Neural progenitor cell (in vitro differentiated cells): ENCODE data around the gene ITPR3. TPM values are rescaled to one million over a fixed set of nuclear protein-coding genes. Genes with fewer than 3 reads are reported as not detected.

Experiments
- DNase-seq: peaks from one replicate; pipeline ENCODE4 v3.0.0-alpha.2; 2016; ENCODE audit warnings: low spot score
- H2AFZ ChIP-seq: fragments of 200-600 bp; sonication (generic); replicated peaks from 2 replicates; pipeline ENCODE4 v1.6.1; 2016; ENCODE audit warnings: antibody characterized with exemption
- H3F3A ChIP-seq: fragments of 200-600 bp; sonication (generic); 2 replicates; pipeline ENCODE4 v1.6.1; 2016; ENCODE audit warnings: antibody characterized with exemption, low read depth
- H3K27ac ChIP-seq: fragments of 200-600 bp; sonication (generic); 2 replicates; pipeline ENCODE4 v1.5.1; 2016; ENCODE audit warnings: mild to moderate bottlenecking
- H3K27me3 ChIP-seq: fragments of 200-600 bp; sonication (generic); 2 replicates; pipeline ENCODE4 v1.6.1; 2016; ENCODE audit warnings: mild to moderate bottlenecking, moderate library complexity
- H3K36me3 ChIP-seq: fragments of 200-600 bp; sonication (generic); 2 replicates; pipeline ENCODE4 v1.5.1; 2016
- H3K4me1 ChIP-seq: fragments of 200-600 bp; sonication (generic); 2 replicates; pipeline ENCODE4 v1.6.1; 2016; ENCODE audit warnings: mixed run types
- H3K4me2 ChIP-seq: fragments of 200-600 bp; sonication (generic); 2 replicates; pipeline ENCODE4 v1.6.1; 2016
- H3K4me3 ChIP-seq: fragments of 200-600 bp; sonication (generic); 2 replicates; pipeline ENCODE4 v1.5.1; 2016
- H3K79me2 ChIP-seq: fragments of 200-600 bp; sonication (generic); 2 replicates; pipeline ENCODE4 v1.6.1; 2016; ENCODE audit warnings: low read depth
- H3K9ac ChIP-seq: fragments of 200-600 bp; sonication (generic); 2 replicates; pipeline ENCODE4 v1.6.1; 2016
- H3K9me3 ChIP-seq: fragments of 200-600 bp; sonication (generic); 2 replicates; pipeline ENCODE4 v1.5.1; 2016; ENCODE audit warnings: low read depth
- H4K20me1 ChIP-seq: fragments of 200-600 bp; sonication (generic); 2 replicates; pipeline ENCODE4 v1.6.1; 2016; ENCODE audit warnings: low read depth
- H3K27ac Mint-ChIP-seq: 3 replicates; pipeline ENCODE4 v1.8.0; 2021; ENCODE audit warnings: mixed read lengths
- H3K27me3 Mint-ChIP-seq: 2 replicates; pipeline ENCODE4 v1.8.0; 2022; ENCODE audit warnings: low read depth, mild to moderate bottlenecking, inconsistent platforms, moderate library complexity, mixed read lengths; ENCODE audit not compliant: insufficient read depth
- H3K36me3 Mint-ChIP-seq: 3 replicates; pipeline ENCODE4 v1.8.0; 2021; ENCODE audit warnings: mixed read lengths
- H3K4me1 Mint-ChIP-seq: 3 replicates; pipeline ENCODE4 v1.8.0; 2021; ENCODE audit warnings: mixed read lengths
- H3K4me3 Mint-ChIP-seq: 3 replicates; pipeline ENCODE4 v1.8.0; 2021; ENCODE audit warnings: mild to moderate bottlenecking, moderate library complexity, mixed read lengths
- H3K9me3 Mint-ChIP-seq: 3 replicates; pipeline ENCODE4 v1.8.0; 2020; ENCODE audit warnings: mixed read lengths
- CTCF ChIP-seq: fragments of 200-600 bp; sonication (generic); IDR thresholded peaks from 2 replicates; pipeline ENCODE4 v1.5.1; 2017; ENCODE audit warnings: antibody characterized with exemption, mild to moderate bottlenecking
- EZH2 ChIP-seq: fragments of 200-600 bp; sonication (generic); IDR thresholded peaks from 2 replicates; pipeline ENCODE4 v1.6.1; 2017; ENCODE audit warnings: antibody characterized with exemption, mild to moderate bottlenecking, moderate library complexity
- EZH2phosphoT487 ChIP-seq: fragments of 200-600 bp; sonication (generic); IDR thresholded peaks from 2 replicates; pipeline ENCODE4 v1.6.1; 2017; ENCODE audit warnings: antibody characterized with exemption
- total RNA-seq: library from RNA; depleted of rRNA; stranded (reverse); fragments of >200 nt; gene quantifications from 2 replicates; pipeline ENCODE4 v1.2.3, GENCODE V29; 2015; ENCODE audit warnings: low replicate concordance

The ITPR3 gene
- total RNA-seq, 1 donor from 2014 or later = 1.5 TPM

GRCh38 chr6:33689148-33689494, 68.0 kb downstream of the ITPR3 start:
- peaks cover 6% of the 10 kb centered on the region for H3K36me3 Mint-ChIP-seq
- no peak overlapping the region for H3K4me3 Mint-ChIP-seq
- H3K36me3 ChIP-seq = no peaks in the 10 kb centered on the region

GRCh38 chr6:33689879-33690278, 68.8 kb downstream of the ITPR3 start:
- H3K79me2 ChIP-seq = no peaks in the 10 kb centered on the region
- H3K9me3 ChIP-seq = no peaks in the 10 kb centered on the region
- H3K4me2 ChIP-seq = no peak overlapping the region
- no peak overlapping the region for H2AFZ ChIP-seq
- H3K4me3 Mint-ChIP-seq = no peak overlapping the region
- no peak overlapping the region for H3K9ac ChIP-seq
- H3K36me3 ChIP-seq = no peaks in the 10 kb centered on the region
- DNase-seq = no peak
- peaks cover 8% of the 10 kb centered on the region for H3K27me3 Mint-ChIP-seq
- H3K27ac Mint-ChIP-seq = no peak overlapping the region
- peaks cover 2% of the 10 kb centered on the region for H4K20me1 ChIP-seq
- TF ChIP-seq EZH2phosphoT487 = no peak
- no peak for TF ChIP-seq EZH2
- TF ChIP-seq CTCF = no peak
- H3K4me1 Mint-ChIP-seq = peaks cover 24% of the 10 kb centered on the region
- H3K27ac ChIP-seq = no peak overlapping the region
- no peaks in the 10 kb centered on the region for H3K27me3 ChIP-seq
- peaks cover 4% of the 10 kb centered on the region for H3F3A ChIP-seq
- H3K4me1 ChIP-seq = peaks cover 3% of the 10 kb centered on the region
- peaks cover 6% of the 10 kb centered on the region for H3K36me3 Mint-ChIP-seq
- no peak overlapping the region for H3K4me3 ChIP-seq
- no peaks in the 10 kb centered on the region for H3K9me3 Mint-ChIP-seq

More at GRCh38 chr6:33689148-33689494, 68.0 kb downstream of the ITPR3 start:
- H3K27me3 ChIP-seq = no peaks in the 10 kb centered on the region
- no peak overlapping the region for H2AFZ ChIP-seq
- H3K27ac ChIP-seq = no peak overlapping the region
- no peak for DNase-seq
- no peaks in the 10 kb centered on the region for H3K79me2 ChIP-seq
- no peaks in the 10 kb centered on the region for H3K9me3 Mint-ChIP-seq
- H3K4me2 ChIP-seq = no peak overlapping the region
- TF ChIP-seq EZH2phosphoT487 (no peak), CTCF (no peak), EZH2 (no peak)
- peaks cover 4% of the 10 kb centered on the region for H3F3A ChIP-seq
- H3K27ac Mint-ChIP-seq = peak overlapping the region; percentile 42
- H3K4me1 ChIP-seq = peaks cover 3% of the 10 kb centered on the region
- no peak overlapping the region for H3K4me3 ChIP-seq
- H3K9ac ChIP-seq = no peak overlapping the region
- H4K20me1 ChIP-seq = peaks cover 2% of the 10 kb centered on the region
- H3K4me1 Mint-ChIP-seq = peaks cover 21% of the 10 kb centered on the region
- H3K9me3 ChIP-seq = no peaks in the 10 kb centered on the region
- H3K27me3 Mint-ChIP-seq = peaks cover 8% of the 10 kb centered on the region

- H3F3A ChIP-seq = peaks cover 4% of the 10 kb centered on the region
- Mint-ChIP-seq H3K27ac (no peak overlapping the region), H3K27me3 (peaks cover 8% of the 10 kb centered on the region), H3K9me3 (no peaks in the 10 kb centered on the region), H3K4me1 (peaks cover 24% of the 10 kb centered on the region), H3K36me3 (peaks cover 6% of the 10 kb centered on the region), H3K4me3 (peak overlapping the region; percentile 70)
- H3K27ac ChIP-seq = no peak overlapping the region
- H3K36me3 ChIP-seq = no peaks in the 10 kb centered on the region
- no peak overlapping the region for H2AFZ ChIP-seq
- no peaks in the 10 kb centered on the region for H3K79me2 ChIP-seq
- TF ChIP-seq EZH2phosphoT487 (no peak), CTCF (no peak), EZH2 (no peak)
- DNase-seq = no peak
- no peak overlapping the region for H3K4me3 ChIP-seq
- no peak overlapping the region for H3K9ac ChIP-seq
- no peaks in the 10 kb centered on the region for H3K9me3 ChIP-seq
- H3K4me2 ChIP-seq = no peak overlapping the region
- peaks cover 2% of the 10 kb centered on the region for H4K20me1 ChIP-seq
- no peaks in the 10 kb centered on the region for H3K27me3 ChIP-seq
- H3K4me1 ChIP-seq = peaks cover 3% of the 10 kb centered on the region
These were observed 69.6 kb downstream of the ITPR3 start for GRCh38 chr6:33690766-33691165.
